Cardiac fibroblast (primary cell): Measurements from ENCODE around the gene REEP3.

Source experiments
- DNase-seq, 2 donors: peaks; one replicate each; pipeline versions ENCODE4 v3.0.0 to v3.0.0-alpha.2; 2010; ENCODE audit warnings: low read depth in 2 of 2
- H3K4me3 ChIP-seq, 2 donors: replicated peaks in 1 of 2; 1 replicate in 1 of 2; 2 replicates in 1 of 2; pipeline ENCODE4 v1.5.1; 2011; ENCODE audit warnings: low read depth in 2 of 2, low read length in 2 of 2, mild to moderate bottlenecking in 2 of 2, moderate library complexity in 1 of 2
- CTCF ChIP-seq: IDR thresholded peaks from one replicate; pipeline ENCODE4 v1.5.1; 2011; ENCODE audit warnings: low read depth, mild to moderate bottlenecking, low read length, inconsistent platforms

The REEP3 gene

DNA sequence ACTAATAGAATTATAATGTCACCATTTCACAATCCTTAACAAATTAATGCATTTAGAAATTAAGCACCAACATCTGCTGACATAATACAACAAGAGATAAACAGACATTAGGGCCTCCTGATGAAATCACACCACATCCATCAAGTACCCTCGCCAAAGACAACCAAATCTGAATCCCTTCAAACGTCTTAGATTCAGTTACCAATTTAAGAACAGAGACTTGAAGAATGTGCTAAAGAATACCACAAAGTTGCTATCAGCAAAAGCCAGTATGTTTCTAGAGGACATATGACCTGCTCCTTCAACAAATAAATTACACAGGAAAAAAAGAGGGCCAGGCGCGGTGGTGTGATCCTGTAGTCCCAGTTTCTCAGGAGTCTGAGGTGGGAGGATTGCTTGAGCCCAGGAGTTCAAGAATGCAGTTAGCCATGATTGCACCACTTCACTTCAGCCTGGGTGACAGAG lies 144.5 kb downstream of the REEP3 start:
- TF ChIP-seq CTCF, result no peak
- DNase-seq, result peak in 1 of 2 donors; percentile 54
- no peak overlapping the region for H3K4me3 ChIP-seq

DNA sequence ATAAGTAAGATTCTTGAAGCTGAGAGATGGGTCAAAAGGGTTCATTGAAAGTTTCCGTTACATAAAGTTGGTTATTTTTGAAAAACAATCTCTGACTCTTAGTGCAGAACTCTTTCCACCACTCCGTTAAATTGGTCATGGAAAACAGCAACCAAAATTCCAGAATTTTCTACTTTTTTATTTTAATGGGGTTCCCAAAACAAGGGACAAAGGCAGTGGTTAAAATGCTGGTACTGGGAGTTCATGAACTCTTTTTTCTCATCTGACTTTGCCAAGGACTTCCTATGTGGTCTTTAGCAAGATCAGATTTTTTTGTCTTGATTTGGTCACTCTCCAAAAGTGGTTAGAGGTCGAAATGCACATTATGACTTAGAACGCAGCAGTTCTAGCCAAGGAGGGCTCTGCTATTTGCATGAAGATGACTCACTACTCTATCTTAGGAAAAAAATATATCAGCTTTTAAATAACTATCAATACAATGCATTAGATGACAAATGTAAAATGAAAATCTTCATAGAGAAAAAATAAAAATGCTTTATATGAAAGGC lies 145.7 kb downstream of the REEP3 start:
- peak; percentile 94 to 96 for DNase-seq
- no peak overlapping the region for H3K4me3 ChIP-seq
- no peak for TF ChIP-seq CTCF

DNA sequence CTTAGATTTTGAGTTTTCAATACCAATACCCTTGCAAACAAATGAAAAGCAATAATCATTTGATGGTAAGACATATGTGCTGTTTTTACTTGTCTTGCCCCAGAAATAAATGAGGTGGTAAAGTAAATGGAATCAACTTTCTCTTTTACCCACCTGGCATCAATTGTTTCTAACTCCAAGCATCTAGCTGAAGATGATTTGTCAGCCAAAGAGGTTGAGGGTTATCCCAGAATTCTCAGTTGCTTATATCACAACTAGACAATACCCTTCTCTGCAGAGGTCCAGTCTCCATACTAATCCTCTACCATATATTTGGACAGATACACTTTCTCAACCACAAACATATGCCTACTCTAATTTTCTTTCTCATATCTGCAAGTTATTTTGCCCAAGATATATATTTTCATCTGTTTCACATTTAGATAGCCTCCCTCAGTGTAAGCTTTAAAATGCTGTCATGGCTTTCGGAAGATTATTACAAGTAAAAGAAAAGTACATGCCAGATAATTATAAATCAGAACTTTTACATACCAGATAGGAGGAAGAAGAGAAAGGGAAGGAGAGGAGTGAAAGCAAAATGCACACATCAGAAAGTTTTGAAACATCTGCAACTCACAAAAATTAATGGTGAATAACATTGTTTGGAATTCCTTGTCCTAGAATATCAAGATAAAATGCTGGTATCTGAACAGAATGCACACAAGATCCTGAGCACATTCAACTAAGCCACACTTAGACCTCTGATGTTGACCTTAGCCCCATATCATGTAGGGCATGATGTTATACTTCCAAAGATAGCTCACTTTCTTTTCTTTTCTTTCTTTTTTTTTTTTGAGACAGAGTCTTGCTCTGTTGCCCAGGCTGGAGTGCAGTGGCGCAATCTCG lies 146.6 kb downstream of the REEP3 start:
- no peak for TF ChIP-seq CTCF
- DNase-seq, result peak in 1 of 2 donors; percentile 51

DNA sequence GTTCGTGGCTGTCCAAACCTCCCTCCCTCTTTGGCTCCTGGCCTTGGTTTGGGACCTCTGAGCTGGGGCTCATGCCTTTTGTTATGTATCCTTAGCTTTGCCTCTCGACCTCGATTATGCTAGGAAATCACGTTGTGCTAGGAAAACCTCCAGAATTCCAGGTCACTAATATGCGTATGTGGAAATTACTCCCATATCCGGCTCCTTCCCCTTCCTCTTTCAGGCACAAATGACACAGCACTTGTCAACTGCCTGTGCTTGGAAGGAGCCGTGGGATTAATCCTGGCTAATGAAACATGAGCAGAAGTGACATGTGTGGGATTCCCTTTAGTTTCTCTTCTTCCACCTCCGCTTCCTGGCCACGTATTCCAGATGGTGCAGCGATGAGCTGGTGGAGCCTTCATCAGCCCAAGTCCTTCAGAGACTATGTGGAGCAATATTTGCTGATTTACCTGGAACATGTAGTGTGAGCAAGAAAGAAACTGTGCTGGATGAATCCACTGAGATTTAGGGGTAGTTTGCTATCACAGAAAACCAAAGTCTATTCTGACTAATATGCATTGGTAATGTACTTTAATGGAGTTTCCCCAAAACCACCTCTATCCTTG lies 149.2 kb downstream of the REEP3 start:
- DNase-seq, result peak; percentile 35 to 89
- TF ChIP-seq CTCF, result no peak
- no peak overlapping the region for H3K4me3 ChIP-seq

More for the DNA sequence above, 146.6 kb downstream of the REEP3 start:
- no peak overlapping the region for H3K4me3 ChIP-seq

DNA sequence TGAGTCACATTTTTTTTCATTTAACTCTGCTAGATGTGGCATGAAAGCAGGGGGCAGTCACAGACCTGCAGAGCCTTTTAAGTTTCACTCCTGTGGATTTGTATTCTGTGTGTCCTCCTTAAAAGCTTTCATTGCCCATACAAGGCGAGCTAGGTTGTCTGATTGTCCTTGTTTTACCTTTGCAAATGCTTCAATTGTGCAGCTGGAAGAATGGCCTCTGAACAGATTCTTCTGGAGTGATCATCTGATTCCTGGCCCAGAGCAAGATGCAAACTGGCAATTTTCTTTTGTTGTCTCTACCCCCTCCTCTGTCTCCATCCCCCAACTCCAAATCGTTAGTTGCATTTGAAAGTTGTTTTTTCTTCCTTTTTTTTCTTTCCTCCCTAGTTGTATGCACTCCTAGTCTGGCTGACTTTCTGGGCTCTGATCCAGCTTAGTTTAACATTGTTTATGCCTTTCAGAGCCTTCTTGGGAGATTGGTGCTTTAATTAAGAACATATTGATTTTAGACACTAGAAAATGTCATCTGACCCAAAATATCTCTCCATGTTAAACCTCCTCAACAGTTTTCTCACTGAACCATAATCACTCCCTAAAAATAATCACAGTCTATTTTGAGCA lies 150.2 kb downstream of the REEP3 start:
- H3K4me3 ChIP-seq, result no peak overlapping the region
- DNase-seq, result peak; percentile 44 to 86
- no peak for TF ChIP-seq CTCF

- no peak for DNase-seq
- TF ChIP-seq CTCF, result no peak
These were observed 151.3 kb downstream of the REEP3 start for GRCh38 chr10:63672491-63672890.

More at GRCh38 chr10:63672491-63672890, 151.3 kb downstream of the REEP3 start:
- H3K4me3 ChIP-seq, result no peak overlapping the region
